K562 (cell line): ENCODE data around the gene C1orf74. TPM values are rescaled to one million over a fixed set of nuclear protein-coding genes. Genes with fewer than 3 reads are reported as not detected.
A peak's percentile ranks its signal among the peaks of the same experiment; 100 is the strongest.

ENCODE experiments used
- GABPA ChIP-seq: fragments of 200-800 bp; sonication (Bioruptor generic); conservative IDR thresholded peaks from 2 replicates; pipeline ENCODE4 v1.6.1; 2016; ENCODE audit warnings: low read depth, missing genetic modification characterization, missing compliant biosample characterization
- NR2C2 ChIP-seq, 2 experiments: fragments of 200-800 bp in 1 of 2; sonication (Bioruptor generic) in 1 of 2; sonication (generic) in 1 of 2; formaldehyde crosslinking in 1 of 2; IDR thresholded peaks; 2 replicates each; pipeline versions ENCODE4 v1.6.1 to v1.8.0; 2016 to 2022; ENCODE audit warnings: mild to moderate bottlenecking in 1 of 2, missing compliant biosample characterization in 1 of 2, missing genetic modification characterization in 1 of 2, missing genetic modification reagents in 1 of 2
- SMAD4 ChIP-seq: fragments of 250-450 bp; sonication (Bioruptor Pico); conservative IDR thresholded peaks from 2 replicates; pipeline ENCODE4 v1.8.0; 2021; ENCODE audit warnings: inconsistent platforms, mild to moderate bottlenecking, moderate library complexity
- ZBTB9 ChIP-seq: fragments of 450-650 bp; formaldehyde crosslinking; IDR thresholded peaks from 2 replicates; pipeline ENCODE4 v1.4.0; 2020; ENCODE audit warnings: mild to moderate bottlenecking, moderate library complexity
- ZNF175 ChIP-seq: fragments of 200-800 bp; sonication (Bioruptor generic); IDR thresholded peaks from 2 replicates; pipeline ENCODE4 v1.6.1; 2016; ENCODE audit warnings: low read depth, mild to moderate bottlenecking, missing genetic modification characterization, missing compliant biosample characterization
- ZNF584 ChIP-seq: fragments of 200-800 bp; sonication (Bioruptor generic); IDR thresholded peaks from 2 replicates; pipeline ENCODE4 v1.6.1; 2016; ENCODE audit warnings: low read depth, mild to moderate bottlenecking, missing genetic modification characterization, missing compliant biosample characterization
- polyA plus RNA-seq, 8 experiments: library from polyadenylated mRNA; depleted of rRNA in 4 of 8; stranded (reverse) in 5 of 8; unstranded in 3 of 8; fragments of >200 nt; fragmentation: Nextera tagmentation in 2 of 8; fragmentation: Illumina TruSeq in 1 of 8; extraction: Ambion mirVana in 2 of 8; extraction: Trizol in 1 of 8; gene quantifications; 2 replicates each; pipeline versions ENCODE4 v1.2.1 to v1.2.3, GENCODE V29; 2011 to 2014; ENCODE audit warnings: inconsistent platforms in 1 of 8, missing spikeins in 1 of 8
- total RNA-seq, 7 experiments: library from RNA; depleted of rRNA in 6 of 7; stranded (reverse); fragments of >200 nt in 6 of 7; fragmentation: Illumina TruSeq in 2 of 7; extraction: Trizol in 2 of 7; gene quantifications; 2 replicates each; pipeline versions ENCODE4 v1.2.1 to v1.2.3, GENCODE V29; 2011 to 2021; ENCODE audit warnings: low replicate concordance in 1 of 7
- TF ChIP-seq, protein P1 (sequence below), 2 experiments: fragments of 200-800 bp in 1 of 2; sonication (Bioruptor generic) in 1 of 2; sonication (generic) in 1 of 2; formaldehyde crosslinking in 1 of 2; IDR thresholded peaks in 1 of 2; conservative IDR thresholded peaks in 1 of 2; 2 replicates each; pipeline versions ENCODE4 v1.5.0 to v1.6.1; 2016 to 2020; ENCODE audit warnings: missing compliant biosample characterization in 1 of 2, missing genetic modification characterization in 1 of 2, missing genetic modification reagents in 1 of 2
- TF ChIP-seq, protein P2 (sequence below): fragments of 250-450 bp; sonication (Bioruptor Pico); IDR thresholded peaks from 2 replicates; pipeline ENCODE4 v1.5.0; 2021

Gene C1orf74
- total and polyA plus RNA-seq, 9 of the 15 experiments (the other 6 are each of a cell fraction or from before 2014, with no cell fraction given): 4.0 to 7.6 (median 5.7) TPM

GRCh38 chr1:209769171-209769904, 15.0 kb downstream of the C1orf74 start (continued):
- TF ChIP-seq ZNF175 (CRISPR knock-in tag) (peak; percentile 58; the same call in 1 of the 2 replicates), ZNF584 (CRISPR knock-in tag) (0 out of 2 replicates have a peak, but pooled peaks have one; percentile 22), GABPA (tag) (peak; percentile 82), ZBTB9 (peak; percentile 42; the same call in 1 of the 2 replicates), NR2C2 (CRISPR knock-in tag; IDR thresholded peaks at IDR 0.05) (no peak), NR2C2 (tag; IDR thresholded peaks at IDR 0.05) (peak; percentile 57; the same call in 1 of the 2 replicates), SMAD4 (CRISPR knock-in tag) (0 out of 2 replicates have a peak, but pooled peaks have one; percentile 28)
- TF ChIP-seq, protein P1, sequence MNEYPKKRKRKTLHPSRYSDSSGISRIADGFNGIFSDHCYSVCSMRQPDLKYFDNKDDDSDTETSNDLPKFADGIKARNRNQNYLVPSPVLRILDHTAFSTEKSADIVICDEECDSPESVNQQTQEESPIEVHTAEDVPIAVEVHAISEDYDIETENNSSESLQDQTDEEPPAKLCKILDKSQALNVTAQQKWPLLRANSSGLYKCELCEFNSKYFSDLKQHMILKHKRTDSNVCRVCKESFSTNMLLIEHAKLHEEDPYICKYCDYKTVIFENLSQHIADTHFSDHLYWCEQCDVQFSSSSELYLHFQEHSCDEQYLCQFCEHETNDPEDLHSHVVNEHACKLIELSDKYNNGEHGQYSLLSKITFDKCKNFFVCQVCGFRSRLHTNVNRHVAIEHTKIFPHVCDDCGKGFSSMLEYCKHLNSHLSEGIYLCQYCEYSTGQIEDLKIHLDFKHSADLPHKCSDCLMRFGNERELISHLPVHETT (CRISPR knock-in tag; conservative IDR thresholded peaks at IDR 0.05 in 1 of 2, IDR thresholded peaks at IDR 0.05 in 1 of 2): peak in 1 of 2 experiments; percentile 70; a peak in 1 of 4 replicates
- TF ChIP-seq, protein P2, sequence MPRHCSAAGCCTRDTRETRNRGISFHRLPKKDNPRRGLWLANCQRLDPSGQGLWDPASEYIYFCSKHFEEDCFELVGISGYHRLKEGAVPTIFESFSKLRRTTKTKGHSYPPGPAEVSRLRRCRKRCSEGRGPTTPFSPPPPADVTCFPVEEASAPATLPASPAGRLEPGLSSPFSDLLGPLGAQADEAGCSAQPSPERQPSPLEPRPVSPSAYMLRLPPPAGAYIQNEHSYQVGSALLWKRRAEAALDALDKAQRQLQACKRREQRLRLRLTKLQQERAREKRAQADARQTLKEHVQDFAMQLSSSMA: 0 out of 2 replicates have a peak, but pooled peaks have one; percentile 13
- TF ChIP-seq, all 486 proteins: peak for 15
